Posterior vena cava (tissue), 2 donors: ENCODE data around the gene MPL. TPM values are rescaled to one million over a fixed set of nuclear protein-coding genes. Genes with fewer than 3 reads are reported as not detected.

Source experiments
- DNase-seq: peaks from one replicate; pipeline ENCODE4 v3.0.0-alpha.2; 2020; ENCODE audit warnings: low spot score
- intact Hi-C, 2 donors: fragments of 100-400 bp; cut with DNase I; formaldehyde crosslinking; loops; one replicate each; pipeline versions ENCODE4 v1.14.1 to v1.14.2; 2022 to 2023
- total RNA-seq, 2 donors: library from RNA; stranded (reverse); fragmentation: NEBNext Ultra II Directional; extraction: Animal tissue kit (Norgen Biotek cat#: 25700); gene quantifications; one replicate each; pipeline ENCODE4 v1.2.1, GENCODE V29; 2021
- donor health status: DM: yes; HTN: yes; CAD: no.
- donor health status: DM: yes; HTN: yes; CAD: no.

MPL gene
- total RNA-seq, 2 donors from 2014 or later: 0.90 TPM; not detected in 1

DNA sequence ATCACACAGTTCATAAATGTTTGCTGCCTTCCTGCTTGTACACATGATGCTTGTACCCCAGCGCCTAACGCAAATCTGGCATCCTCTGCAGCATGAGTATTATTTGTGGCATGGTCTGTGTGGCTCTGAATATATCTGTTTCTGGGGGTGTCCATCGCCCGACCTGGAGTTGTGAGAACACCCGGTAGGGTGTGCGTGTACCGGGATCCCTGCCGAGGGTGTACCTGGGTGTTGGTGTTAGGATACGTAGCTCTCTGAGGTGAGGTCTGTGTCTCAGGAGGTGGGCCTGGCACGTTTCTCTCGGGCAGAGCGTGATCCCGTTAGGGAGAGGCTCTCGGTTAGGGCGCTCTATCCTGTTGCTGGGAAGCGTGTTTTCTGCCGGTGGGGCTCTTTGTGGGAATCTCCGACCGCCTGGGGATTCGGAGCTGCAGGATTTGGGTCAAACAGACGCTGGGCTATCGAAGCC, 10.8 kb downstream of the MPL start:
- intact Hi-C loops: no loop called here
- DNase-seq: no peak

DNA sequence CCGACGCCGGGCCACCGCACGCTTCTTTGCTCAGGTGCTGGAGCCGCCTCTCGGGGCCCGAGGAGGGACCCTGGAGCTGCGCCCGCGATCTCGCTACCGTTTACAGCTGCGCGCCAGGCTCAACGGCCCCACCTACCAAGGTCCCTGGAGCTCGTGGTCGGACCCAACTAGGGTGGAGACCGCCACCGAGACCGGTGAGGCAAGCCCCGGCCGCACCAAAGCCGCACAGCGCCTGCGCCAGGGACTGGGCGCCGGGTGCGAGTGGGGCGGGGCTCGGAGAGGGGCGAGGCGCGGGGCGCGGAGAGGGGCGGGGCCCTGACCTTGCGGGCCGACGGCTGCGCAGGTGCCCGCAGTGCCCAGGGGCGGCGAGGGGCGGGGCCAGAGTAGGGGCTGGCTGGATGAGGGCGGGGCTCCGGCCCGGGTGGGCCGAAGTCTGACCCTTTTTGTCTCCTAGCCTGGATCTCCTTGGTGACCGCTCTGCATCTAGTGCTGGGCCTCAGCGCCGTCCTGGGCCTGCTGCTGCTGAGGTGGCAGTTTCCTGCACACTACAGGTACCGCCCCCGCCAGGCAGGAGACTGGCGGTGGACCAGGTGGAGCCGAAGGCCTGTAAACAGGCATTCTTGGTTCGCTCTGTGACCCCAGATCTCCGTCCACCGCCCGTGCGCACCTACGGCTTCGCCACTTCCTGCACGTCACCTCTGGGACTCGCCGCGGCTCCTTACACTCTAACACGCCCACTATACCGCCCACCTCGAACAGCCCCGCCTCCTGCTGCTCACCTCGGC, 11.4 kb downstream of the MPL start:
- peak; percentile 88 for DNase-seq
- intact Hi-C loops: no loop called here

GRCh38 chr1:43349594-43350306, 12.1 kb downstream of the MPL start:
- DNase-seq: no peak
- intact Hi-C loops: no loop called here

DNA sequence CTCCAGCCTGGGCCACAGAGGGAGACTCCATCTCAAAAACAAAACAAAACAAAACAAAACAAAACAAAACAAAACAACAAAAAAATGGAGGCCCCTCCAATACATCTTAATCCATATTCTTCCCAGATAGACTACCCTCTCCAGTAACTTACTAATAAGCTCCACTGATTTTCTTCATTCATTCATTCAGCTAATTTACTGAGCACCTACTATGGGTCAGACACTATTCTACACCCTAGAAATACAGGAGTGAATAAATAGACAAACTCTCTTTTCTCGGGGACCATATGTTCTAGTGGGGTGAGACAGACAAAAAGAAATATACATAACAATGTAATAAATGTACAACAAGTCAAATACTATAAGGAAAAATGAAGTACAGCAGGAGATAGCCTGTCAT, 13.4 kb downstream of the MPL start:
- DNase-seq: no peak
- intact Hi-C loops: no loop called here

- intact Hi-C loops: no loop called here
Observed at GRCh38 chr1:43351421-43352350, 14.1 kb downstream of the MPL start.

DNA sequence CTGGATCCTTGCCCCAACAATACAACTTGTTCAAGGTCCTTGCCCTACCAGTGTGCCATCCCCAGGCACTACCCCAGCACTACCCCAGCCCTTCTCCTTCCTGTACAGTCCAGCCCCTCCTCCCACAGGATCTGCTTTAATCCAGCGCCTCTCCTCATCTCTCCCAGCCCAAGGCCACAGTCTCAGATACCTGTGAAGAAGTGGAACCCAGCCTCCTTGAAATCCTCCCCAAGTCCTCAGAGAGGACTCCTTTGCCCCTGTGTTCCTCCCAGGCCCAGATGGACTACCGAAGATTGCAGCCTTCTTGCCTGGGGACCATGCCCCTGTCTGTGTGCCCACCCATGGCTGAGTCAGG, 14.7 kb downstream of the MPL start:
- intact Hi-C loops: no loop called here
- no peak for DNase-seq

More at GRCh38 chr1:43351421-43352350, 14.1 kb downstream of the MPL start:
- no peak for DNase-seq

GRCh38 chr1:43352881-43353280, 15.3 kb downstream of the MPL start:
- intact Hi-C loops: no loop called here
- no peak for DNase-seq

DNA sequence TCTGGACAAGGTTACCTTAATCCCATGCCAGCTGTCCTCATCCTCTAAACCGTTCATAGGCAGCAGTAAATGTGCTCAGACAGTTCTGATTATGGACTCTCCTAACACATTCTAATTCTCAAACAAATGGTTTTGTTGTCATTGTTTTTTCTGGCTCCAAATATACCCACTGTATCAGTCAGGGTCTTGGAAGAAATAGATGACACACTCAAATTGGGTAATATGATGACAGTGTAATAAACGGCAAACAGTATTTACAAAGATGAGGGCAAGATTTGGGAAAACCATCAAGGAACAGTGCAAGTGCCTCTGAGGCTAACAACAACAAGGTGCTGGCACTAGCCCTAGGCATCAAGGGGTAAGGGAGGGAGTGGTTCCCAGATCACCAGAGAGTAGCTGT, 16.9 kb downstream of the MPL start:
- intact Hi-C loops: no loop called here
- DNase-seq: no peak

GRCh38 chr1:43354936-43355335, 17.3 kb downstream of the MPL start:
- intact Hi-C loops: no loop called here
- no peak for DNase-seq

GRCh38 chr1:43357251-43357650, 19.6 kb downstream of the MPL start:
- intact Hi-C loops: no loop called here
- DNase-seq: no peak

DNA sequence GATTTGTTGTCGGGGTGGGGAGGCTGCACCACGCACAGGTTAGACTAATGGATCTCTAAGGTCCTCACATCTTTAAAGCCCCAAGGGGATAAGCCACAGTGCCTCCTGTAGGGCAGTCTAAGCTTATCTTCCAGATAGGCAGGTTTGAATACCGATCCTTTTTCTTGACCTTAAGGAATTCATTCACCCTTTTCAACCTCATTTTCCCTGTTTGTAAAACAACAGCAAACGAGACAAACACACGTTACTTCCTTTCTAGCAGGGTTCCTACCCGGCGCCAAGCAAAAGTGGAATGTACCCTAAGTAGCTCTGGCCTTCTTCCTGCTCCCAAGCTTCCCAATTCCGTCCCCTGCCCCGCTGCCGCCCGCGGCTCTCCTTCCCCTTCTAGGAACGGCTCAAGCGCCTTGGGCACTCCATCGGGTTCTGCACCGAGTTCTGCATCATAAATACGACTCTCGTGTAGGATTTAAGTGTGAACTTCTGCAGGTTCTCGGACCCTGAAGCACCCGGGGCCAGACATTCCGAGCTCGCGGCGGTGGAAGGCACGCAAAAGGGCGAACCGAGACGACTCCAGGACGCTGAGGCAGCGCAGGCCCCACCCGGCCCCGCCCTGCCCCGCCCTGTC, 20.6 kb downstream of the MPL start:
- no peak for DNase-seq
- intact Hi-C loops: no loop called here

GRCh38 chr1:43358746-43359693, 21.4 kb downstream of the MPL start, which contains the start of gene CDC20:
TSS of gene CDC20 (plus strand) at chr1:43358981. CDS start at chr1:43359216, 235 bp downstream.
- intact Hi-C loops: no loop called here
- DNase-seq: peak; percentile 100

DNA sequence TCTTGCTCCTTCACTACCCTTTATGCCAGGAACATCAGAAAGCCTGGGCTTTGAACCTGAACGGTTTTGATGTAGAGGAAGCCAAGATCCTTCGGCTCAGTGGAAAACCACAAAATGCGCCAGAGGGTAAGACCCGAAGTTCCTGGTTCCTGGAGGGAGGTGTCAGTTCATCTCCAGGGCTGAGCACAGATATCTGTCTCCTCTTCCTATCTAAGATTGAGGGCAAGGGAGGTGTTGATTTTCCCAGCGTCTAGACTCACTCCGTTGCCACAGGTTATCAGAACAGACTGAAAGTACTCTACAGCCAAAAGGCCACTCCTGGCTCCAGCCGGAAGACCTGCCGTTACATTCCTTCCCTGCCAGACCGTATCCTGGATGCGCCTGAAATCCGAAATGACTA, 22.1 kb downstream of the MPL start:
- intact Hi-C loops: no loop called here

GRCh38 chr1:43360616-43361015, 23.0 kb downstream of the MPL start:
- intact Hi-C loops: no loop called here

More for the DNA sequence above, 22.1 kb downstream of the MPL start:
- DNase-seq: no peak

GRCh38 chr1:43363283-43363934, 25.8 kb downstream of the MPL start:
- no peak for DNase-seq
- intact Hi-C loops: no loop called here

More at GRCh38 chr1:43360616-43361015, 23.0 kb downstream of the MPL start:
- DNase-seq: no peak

DNA sequence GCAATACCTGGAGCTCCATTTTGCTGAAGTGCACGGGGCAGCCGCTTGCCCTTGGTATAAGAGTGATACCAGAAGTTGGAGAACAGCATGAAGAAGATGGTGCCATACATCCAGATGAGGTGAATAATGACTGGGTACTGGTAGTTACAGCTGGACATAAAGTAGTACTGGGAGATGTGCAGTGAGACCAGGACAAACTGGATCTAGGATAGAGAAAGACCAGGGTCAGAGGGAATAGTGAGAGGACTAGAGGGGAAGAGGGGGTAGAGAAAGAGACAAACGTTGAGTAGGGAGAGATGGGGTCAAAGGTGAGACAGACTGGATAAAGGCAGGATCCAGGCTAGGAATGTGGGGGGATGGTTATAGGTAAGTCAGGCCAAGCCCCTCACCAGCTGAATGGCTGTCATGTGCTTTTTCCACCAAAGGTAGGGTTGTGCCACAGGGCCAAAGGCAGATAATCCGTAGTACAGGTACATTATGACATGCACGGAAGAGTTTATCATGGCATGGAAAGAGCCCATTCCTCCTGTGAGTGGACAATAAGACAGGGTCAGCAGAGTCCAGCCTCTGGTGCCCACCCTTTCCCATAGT, 26.4 kb downstream of the MPL start:
- intact Hi-C loops: no loop called here
- DNase-seq: no peak

GRCh38 chr1:43365678-43366077, 28.1 kb downstream of the MPL start:
- intact Hi-C loops: no loop called here
- DNase-seq: no peak
